BE2C (cell line): ENCODE results near the gene HRAS.
A peak's percentile ranks its signal among the peaks of the same experiment; 100 is the strongest.
"Not testable (repeated sequence)": the region's sequence is repeated elsewhere in the genome, so short reads cannot be mapped to it uniquely, and the experiment has no call there.

Experiments used
- DNase-seq: peaks from one replicate; pipeline ENCODE4 v3.0.0-alpha.2; 2020
- H3K27me3 ChIP-seq: fragments of 250-450 bp; sonication (Bioruptor Pico); 2 replicates; pipeline ENCODE4 v1.5.1; 2020; ENCODE audit warnings: mild to moderate bottlenecking
- H3K36me3 ChIP-seq: fragments of 250-450 bp; sonication (Bioruptor Pico); 2 replicates; pipeline ENCODE4 v1.5.1; 2020; ENCODE audit warnings: mild to moderate bottlenecking
- H3K4me1 ChIP-seq: fragments of 250-450 bp; sonication (Bioruptor Pico); 2 replicates; pipeline ENCODE4 v1.5.1; 2020
- H3K4me3 ChIP-seq: 2 replicates; pipeline ENCODE4 v1.5.1; 2011; ENCODE audit warnings: low read depth, low read length
- H3K9me3 ChIP-seq: fragments of 250-450 bp; sonication (Bioruptor Pico); 2 replicates; pipeline ENCODE4 v1.5.1; 2020
- CTCF ChIP-seq: IDR thresholded peaks from 2 replicates; pipeline ENCODE4 v1.5.1; 2012; ENCODE audit warnings: mild to moderate bottlenecking, low read depth, low read length

Gene HRAS

GRCh38 chr11:574632-575312 lies 39.4 kb upstream of the HRAS start:
- DNase-seq, result no peak
- no peaks in the 10 kb centered on the region for H3K4me1 ChIP-seq
- no peak for TF ChIP-seq CTCF

GRCh38 chr11:574031-574570 lies 38.7 kb upstream of the HRAS start:
- not testable (repeated sequence) for H3K4me3 ChIP-seq, H3K36me3 ChIP-seq, DNase-seq, H3K4me1 ChIP-seq, H3K9me3 ChIP-seq, H3K27me3 ChIP-seq

More at GRCh38 chr11:574632-575312, 39.4 kb upstream of the HRAS start:
- Histone ChIP-seq H3K36me3 (no peaks in the 10 kb centered on the region), H3K9me3 (no peaks in the 10 kb centered on the region), H3K4me3 (peak overlapping the region; percentile 61), H3K27me3 (no peaks in the 10 kb centered on the region; the same call in 1 of the 2 replicates)

GRCh38 chr11:573146-573759 lies 37.9 kb upstream of the HRAS start:
- TF ChIP-seq CTCF, result no peak
- no peaks in the 10 kb centered on the region for H3K36me3 ChIP-seq
- no peaks in the 10 kb centered on the region for H3K4me1 ChIP-seq
- no peaks in the 10 kb centered on the region; the same call in 1 of the 2 replicates for H3K27me3 ChIP-seq
- no peak overlapping the region for H3K4me3 ChIP-seq
- no peak for DNase-seq
- H3K9me3 ChIP-seq, result no peaks in the 10 kb centered on the region

- DNase-seq, result no peak
- H3K27me3 ChIP-seq, result no peaks in the 10 kb centered on the region; the same call in 1 of the 2 replicates
- no peaks in the 10 kb centered on the region for H3K36me3 ChIP-seq
- no peak overlapping the region for H3K4me3 ChIP-seq
- no peak for TF ChIP-seq CTCF
- H3K4me1 ChIP-seq, result no peaks in the 10 kb centered on the region
- no peaks in the 10 kb centered on the region for H3K9me3 ChIP-seq
Observed at GRCh38 chr11:571802-572185, 36.4 kb upstream of the HRAS start.

GRCh38 chr11:569158-569885 lies 33.9 kb upstream of the HRAS start:
- no peaks in the 10 kb centered on the region for H3K4me1 ChIP-seq
- no peak for DNase-seq
- H3K36me3 ChIP-seq, result no peaks in the 10 kb centered on the region
- H3K4me3 ChIP-seq, result peak overlapping the region; percentile 53
- no peak for TF ChIP-seq CTCF
- no peaks in the 10 kb centered on the region for H3K27me3 ChIP-seq
- no peaks in the 10 kb centered on the region for H3K9me3 ChIP-seq

- H3K36me3 ChIP-seq, result no peaks in the 10 kb centered on the region
- DNase-seq, result peak; percentile 93
- H3K27me3 ChIP-seq, result no peaks in the 10 kb centered on the region
- no peak for TF ChIP-seq CTCF
- H3K4me1 ChIP-seq, result no peaks in the 10 kb centered on the region
- no peaks in the 10 kb centered on the region for H3K9me3 ChIP-seq
- peak overlapping the region; percentile 53 for H3K4me3 ChIP-seq
Observed at GRCh38 chr11:568306-569157, 33.2 kb upstream of the HRAS start.
